GM19463 (cell line): ENCODE data around the gene ST7.
"Not testable (repeated sequence)": the region's sequence is repeated elsewhere in the genome, so short reads cannot be mapped to it uniquely, and the experiment has no call there.

Experiments
- ATAC-seq: cut with Tn5 transposase; IDR thresholded peaks from one replicate; pipeline ENCODE4 v1.9.1; 2021; ENCODE audit warnings: mild to moderate bottlenecking, moderate library complexity; ENCODE audit not compliant: unreplicated experiment

Gene ST7

GRCh38 chr7:117120321-117120720, 167.0 kb downstream of the ST7 start:
- not testable (repeated sequence) for ATAC-seq

- ATAC-seq, result not testable (repeated sequence)
Measured at GRCh38 chr7:117122036-117122435, 168.7 kb downstream of the ST7 start.

GRCh38 chr7:117122536-117122935, 169.2 kb downstream of the ST7 start:
- no peak for ATAC-seq

GRCh38 chr7:117123311-117123926, 170.1 kb downstream of the ST7 start:
- no peak for ATAC-seq

- ATAC-seq, result peak; percentile 97
Measured at GRCh38 chr7:117124591-117125220, 171.4 kb downstream of the ST7 start.

GRCh38 chr7:117126676-117127075, 173.4 kb downstream of the ST7 start:
- no peak for ATAC-seq

GRCh38 chr7:117127585-117128168, 174.4 kb downstream of the ST7 start:
- peak; percentile 41 for ATAC-seq

- ATAC-seq, result no peak
Measured at GRCh38 chr7:117129521-117129955, 176.2 kb downstream of the ST7 start.

GRCh38 chr7:117130262-117130661, 177.0 kb downstream of the ST7 start:
- no peak for ATAC-seq

- no peak for ATAC-seq
Measured at GRCh38 chr7:117132321-117133120, 179.2 kb downstream of the ST7 start.

- ATAC-seq, result no peak
Measured at GRCh38 chr7:117133125-117133524, 179.8 kb downstream of the ST7 start.

- ATAC-seq, result no peak
Measured at GRCh38 chr7:117134411-117134810, 181.1 kb downstream of the ST7 start.

GRCh38 chr7:117134889-117135552, 181.7 kb downstream of the ST7 start:
- peak; percentile 62 for ATAC-seq

GRCh38 chr7:117135553-117135891, 182.2 kb downstream of the ST7 start:
- ATAC-seq, result no peak

- ATAC-seq, result no peak
Measured at GRCh38 chr7:117137868-117138267, 184.6 kb downstream of the ST7 start.

GRCh38 chr7:117138495-117138894, 185.2 kb downstream of the ST7 start:
- ATAC-seq, result no peak

GRCh38 chr7:117138981-117139380, 185.7 kb downstream of the ST7 start:
- ATAC-seq, result no peak

- no peak for ATAC-seq
Measured at GRCh38 chr7:117139397-117139984, 186.2 kb downstream of the ST7 start.

GRCh38 chr7:117140921-117141320, 187.6 kb downstream of the ST7 start:
- ATAC-seq, result no peak

- ATAC-seq, result no peak
Measured at GRCh38 chr7:117143066-117143465, 189.8 kb downstream of the ST7 start.

- no peak for ATAC-seq
Measured at GRCh38 chr7:117143580-117143979, 190.3 kb downstream of the ST7 start.
